GM12891 (cell line): ENCODE measurements around the gene PHLDB3.

ENCODE experiments used
- POLR2A ChIP-seq: IDR thresholded peaks from 2 replicates; pipeline ENCODE4 v1.6.1; 2011; ENCODE audit warnings: low read depth, low read length, control low read depth
- POLR2AphosphoS5 ChIP-seq: IDR thresholded peaks from 2 replicates; pipeline ENCODE4 v1.6.1; 2011; ENCODE audit warnings: low read depth, low read length, control low read depth
- SPI1 ChIP-seq: IDR thresholded peaks from 2 replicates; pipeline ENCODE4 v1.6.1; 2011; ENCODE audit warnings: low read depth, low read length, control low read depth

- no peak for TF ChIP-seq POLR2AphosphoS5
- TF ChIP-seq POLR2A: no peak
- no peak for TF ChIP-seq SPI1
Measured at GRCh38 chr19:43496960-43497359, 7.6 kb downstream of the PHLDB3 start.
